Esophagus muscularis mucosa (tissue), 4 donors: ENCODE data around the gene NFATC4. TPM values are rescaled to one million over a fixed set of nuclear protein-coding genes. Genes with fewer than 3 reads are reported as not detected.

Source experiments
- DNase-seq: peaks from one replicate; pipeline ENCODE4 v3.0.0-alpha.2; 2017; ENCODE audit errors: extremely low spot score
- H3K27ac ChIP-seq, 4 donors: fragments of 200-600 bp; sonication (generic); replicated peaks in 1 of 4; 1 replicate in 3 of 4; 2 replicates in 1 of 4; pipeline ENCODE4 v1.5.1; 2016 to 2019; ENCODE audit warnings: mild to moderate bottlenecking in 1 of 4
- H3K27me3 ChIP-seq, 4 donors: fragments of 200-600 bp; sonication (generic); one replicate each; pipeline versions ENCODE4 v1.5.1 to v1.6.0; 2016 to 2019
- H3K36me3 ChIP-seq, 4 donors: fragments of 200-600 bp; sonication (generic); one replicate each; pipeline ENCODE4 v1.5.1; 2016 to 2019
- H3K4me1 ChIP-seq, 4 donors: fragments of 200-600 bp; sonication (generic); one replicate each; pipeline ENCODE4 v1.5.1; 2016 to 2019
- H3K4me3 ChIP-seq, 4 donors: fragments of 200-600 bp; sonication (generic); 1 replicate in 2 of 4; 2 replicates in 2 of 4; pipeline ENCODE4 v1.5.1; 2016 to 2019; ENCODE audit warnings: mild to moderate bottlenecking in 4 of 4, moderate library complexity in 1 of 4
- H3K9me3 ChIP-seq, 4 donors: fragments of 200-600 bp; sonication (generic); 1 replicate in 3 of 4; 2 replicates in 1 of 4; pipeline ENCODE4 v1.5.1; 2016 to 2019
- CTCF ChIP-seq, 3 experiments: fragments of 200-600 bp in 2 of 3; fragments of 450-650 bp in 1 of 3; sonication (generic) in 2 of 3; IDR thresholded peaks; one replicate each; pipeline ENCODE4 v1.5.1; 2017 to 2019; ENCODE audit warnings: antibody characterized with exemption in 3 of 3, mild to moderate bottlenecking in 2 of 3, moderate library complexity in 1 of 3
- EP300 ChIP-seq: sonication (generic); formaldehyde crosslinking; IDR thresholded peaks from one replicate; pipeline ENCODE4 v1.6.1; 2017; ENCODE audit warnings: antibody characterized with exemption
- POLR2A ChIP-seq: fragments of 450-650 bp; IDR thresholded peaks from one replicate; pipeline ENCODE4 v1.6.1; 2017; ENCODE audit warnings: antibody characterized with exemption, moderate library complexity, mild to moderate bottlenecking, low read depth
- POLR2AphosphoS5 ChIP-seq, 2 donors: sonication (generic); formaldehyde crosslinking; IDR thresholded peaks; one replicate each; pipeline ENCODE4 v1.6.1; 2017; ENCODE audit warnings: antibody characterized with exemption in 2 of 2
- WGBS: methylation state at CpG from one replicate; pipeline ENCODE4 v1.1.5; 2018; 5-methylcytosine and 5-hydroxymethylcytosine counted together
- intact Hi-C: fragments of 100-400 bp; cut with DNase I; formaldehyde crosslinking; loops from one replicate; pipeline ENCODE4 v1.15.1; 2023
- total RNA-seq, 4 donors: library from RNA; depleted of rRNA; stranded (reverse); fragments of >200 nt; gene quantifications; one replicate each; pipeline versions ENCODE4 v1.1.0 to v1.2.1, GENCODE V29; 2016

Gene NFATC4
- 10 to 100 TPM; 38.8 to 65.2 (median 48.3) TPM for total RNA-seq

DNA sequence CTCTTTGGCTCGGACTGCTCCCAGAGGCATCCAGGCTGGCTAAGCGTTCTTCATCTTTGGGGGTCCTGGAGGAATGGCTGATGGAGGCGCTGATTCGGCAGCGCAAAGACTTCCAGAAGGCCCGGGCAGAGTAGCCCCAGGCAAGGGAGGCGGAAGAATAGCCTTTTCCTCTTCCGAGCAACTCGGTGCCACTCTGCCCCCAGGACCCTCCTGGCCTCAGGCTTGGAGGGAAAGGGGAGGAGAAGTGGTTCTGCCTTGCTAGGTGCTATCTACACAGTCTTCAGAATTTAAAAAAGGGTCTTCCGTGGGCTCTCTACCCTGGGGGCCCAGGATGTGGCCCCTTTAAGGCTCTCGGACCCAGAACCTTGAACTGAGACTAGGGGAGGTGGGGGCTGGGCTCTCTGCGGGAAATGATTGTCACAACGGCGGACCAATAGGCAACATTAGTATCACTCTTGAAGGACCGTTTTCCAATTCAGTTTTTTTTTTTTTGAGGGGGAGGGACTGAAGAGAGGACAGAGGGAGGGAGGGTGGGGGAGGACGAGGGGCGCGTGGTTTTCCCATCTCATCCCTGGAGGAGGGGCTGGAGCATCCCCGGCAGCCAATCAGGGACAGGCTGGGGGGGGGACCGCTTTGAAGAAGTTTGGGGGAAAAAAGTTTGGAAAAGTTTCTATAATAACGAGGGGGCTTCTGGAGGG lies at the start of gene NFATC4:
TSS of gene NFATC4 (plus strand) at position 671 of the 698 bp plus-strand sequence. CDS start 157 bp downstream, outside the sequence.
- H3K27me3 ChIP-seq, result no peaks in the 10 kb centered on the region
- H3K36me3 ChIP-seq, result peaks cover 0 to 13% (median 9%) of the 10 kb centered on the region in 4 donors
- H3K27ac ChIP-seq, result peak within 1 kb of the TSS; percentile 97 to 98 (median 98)
- peak; percentile 94 for DNase-seq
- TF ChIP-seq POLR2A (no peak), CTCF (IDR thresholded peaks at IDR 0.05) (no peak), EP300 (no peak), POLR2AphosphoS5 (IDR thresholded peaks at IDR 0.05) (no peak)
- WGBS, result under 1% methylated on average over 19 of the region's 21 CpGs
- peaks cover 35 to 78% (median 75%) of the 10 kb centered on the region in 4 donors for H3K4me1 ChIP-seq
- intact Hi-C loops, result no loop called here
- H3K4me3 ChIP-seq, result peak within 1 kb of the TSS; percentile 80 to 81 (median 80)
- H3K9me3 ChIP-seq, result no peaks in the 10 kb centered on the region

GRCh38 chr14:24321212-24321975 lies 46.6 kb upstream of the NFATC4 start:
- 84% methylated on average over 14 of the region's 14 CpGs for WGBS
- peaks cover 0 to 71% (median 5%) of the 10 kb centered on the region in 4 donors for H3K36me3 ChIP-seq
- intact Hi-C loops, result no loop called here

GRCh38 chr14:24322672-24323071 lies 45.3 kb upstream of the NFATC4 start:
- 54% methylated on average over 6 of the region's 10 CpGs for WGBS
- no peaks in the 10 kb centered on the region for H3K9me3 ChIP-seq
- H3K27me3 ChIP-seq, result peaks cover 0 to 32% (median 9%) of the 10 kb centered on the region in 4 donors
- intact Hi-C loops, result no loop called here
- no peak overlapping the region for H3K4me3 ChIP-seq
- H3K36me3 ChIP-seq, result peaks cover 0 to 71% (median 5%) of the 10 kb centered on the region in 4 donors
- TF ChIP-seq POLR2A (no peak), POLR2AphosphoS5 (IDR thresholded peaks at IDR 0.05) (no peak), CTCF (IDR thresholded peaks at IDR 0.05) (no peak), EP300 (no peak)
- H3K4me1 ChIP-seq, result peaks cover 0 to 6% (median 0%) of the 10 kb centered on the region in 4 donors
- DNase-seq, result no peak
- H3K27ac ChIP-seq, result no peak overlapping the region

More at GRCh38 chr14:24321212-24321975, 46.6 kb upstream of the NFATC4 start:
- no peak overlapping the region for H3K4me3 ChIP-seq
- H3K27me3 ChIP-seq, result peaks cover 0 to 44% (median 13%) of the 10 kb centered on the region in 4 donors
- peaks cover 2 to 14% (median 7%) of the 10 kb centered on the region in 4 donors for H3K4me1 ChIP-seq
- TF ChIP-seq EP300 (no peak), POLR2A (no peak), CTCF (IDR thresholded peaks at IDR 0.05) (no peak), POLR2AphosphoS5 (IDR thresholded peaks at IDR 0.05) (no peak)
- H3K9me3 ChIP-seq, result no peaks in the 10 kb centered on the region
- no peak for DNase-seq
- no peak overlapping the region for H3K27ac ChIP-seq

DNA sequence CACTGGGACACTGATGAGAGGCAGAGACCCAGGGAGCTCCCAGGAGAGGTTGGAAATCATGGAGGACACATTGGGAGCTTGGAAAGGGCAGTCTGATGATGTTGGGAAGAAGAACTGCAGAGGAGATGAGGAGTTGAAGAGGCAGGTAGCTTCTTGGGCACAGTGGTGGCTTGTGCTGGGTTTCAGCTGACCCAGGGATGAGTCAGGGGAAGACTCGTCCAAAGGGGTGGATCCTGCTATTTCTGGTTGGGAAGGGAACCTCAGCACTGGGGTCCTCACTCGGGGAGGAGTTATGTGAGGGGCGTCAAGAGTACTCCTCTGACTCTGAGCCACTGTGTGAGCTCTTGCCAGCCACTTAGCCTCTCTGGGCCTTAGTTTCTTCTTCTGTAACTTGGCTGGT lies 44.6 kb upstream of the NFATC4 start:
- intact Hi-C loops, result no loop called here
- WGBS, result 34% methylated on average over 3 of the region's 3 CpGs
- Histone ChIP-seq H3K4me3 (no peak overlapping the region), H3K36me3 (peaks cover 0 to 71% (median 5%) of the 10 kb centered on the region in 4 donors), H3K27ac (no peak overlapping the region), H3K4me1 (peaks cover 0 to 5% (median 0%) of the 10 kb centered on the region in 4 donors), H3K9me3 (no peaks in the 10 kb centered on the region), H3K27me3 (peaks cover 0 to 25% (median 8%) of the 10 kb centered on the region in 4 donors)
- TF ChIP-seq POLR2AphosphoS5 (IDR thresholded peaks at IDR 0.05) (no peak), EP300 (no peak), CTCF (IDR thresholded peaks at IDR 0.05) (no peak), POLR2A (no peak)
- no peak for DNase-seq
